Neural cell (in vitro differentiated cells): ENCODE data around the gene ENPEP. TPM values are rescaled to one million over a fixed set of nuclear protein-coding genes. Genes with fewer than 3 reads are reported as not detected.

ENCODE experiments used
- H2AFZ ChIP-seq: fragments of 200-600, 300-800 bp; sonication (generic), shearing (Covaris generic); 2 replicates; pipeline ENCODE4 v1.6.0; 2014; ENCODE audit warnings: low read depth, mild to moderate bottlenecking, antibody characterized with exemption, low read length, moderate library complexity
- H3F3A ChIP-seq: fragments of 200-600 bp; shearing (Covaris generic); 2 replicates; pipeline ENCODE4 v1.6.1; 2016; ENCODE audit warnings: mild to moderate bottlenecking, moderate library complexity, mixed read lengths, antibody characterized with exemption, low read length; ENCODE audit not compliant: insufficient read depth, poor library complexity, severe bottlenecking
- H3K27ac ChIP-seq: fragments of 200-600, 300-800 bp; sonication (generic), shearing (Covaris generic); 2 replicates; pipeline ENCODE4 v1.5.1; 2014; ENCODE audit warnings: mild to moderate bottlenecking, low read length, moderate library complexity
- H3K27me3 ChIP-seq: fragments of 300-800, 200-600 bp; sonication (generic), shearing (Covaris generic); 2 replicates; pipeline ENCODE4 v1.6.0; 2014; ENCODE audit warnings: mild to moderate bottlenecking, low read depth, low read length, moderate library complexity; ENCODE audit not compliant: insufficient read depth
- H3K36me3 ChIP-seq: fragments of 300-800, 200-600 bp; sonication (generic), shearing (Covaris generic); 2 replicates; pipeline ENCODE4 v1.5.1; 2014; ENCODE audit warnings: mild to moderate bottlenecking, antibody characterized with exemption, low read length, moderate library complexity; ENCODE audit not compliant: insufficient read depth
- H3K4me2 ChIP-seq: fragments of 300-800, 200-600 bp; sonication (generic), shearing (Covaris generic); 2 replicates; pipeline ENCODE4 v1.6.0; 2014; ENCODE audit warnings: mild to moderate bottlenecking, low read length
- H3K4me3 ChIP-seq: fragments of 300-800, 200-600 bp; sonication (generic), shearing (Covaris generic); 2 replicates; pipeline ENCODE4 v1.5.1; 2014; ENCODE audit warnings: mild to moderate bottlenecking, low read length, moderate library complexity
- H3K79me2 ChIP-seq: fragments of 200-600 bp; shearing (Covaris generic); replicated peaks from 2 replicates; pipeline ENCODE4 v1.6.0; 2014; ENCODE audit warnings: mild to moderate bottlenecking, low read length, moderate library complexity; ENCODE audit not compliant: insufficient read depth
- H3K9ac ChIP-seq: fragments of 300-800, 200-600 bp; sonication (generic), shearing (Covaris generic); 2 replicates; pipeline ENCODE4 v1.6.1; 2016; ENCODE audit warnings: mild to moderate bottlenecking, low read length, mixed read lengths
- H3K9me2 ChIP-seq: fragments of 200-600 bp; shearing (Covaris generic); 2 replicates; pipeline ENCODE4 v1.6.1; 2016; ENCODE audit warnings: mild to moderate bottlenecking, low read length, mixed read lengths; ENCODE audit not compliant: insufficient read depth
- H3K9me3 ChIP-seq: fragments of 200-600, 300-800 bp; sonication (generic), shearing (Covaris generic); 2 replicates; pipeline ENCODE4 v1.6.1; 2016; ENCODE audit warnings: mild to moderate bottlenecking, mixed run types, low read length, moderate library complexity, mixed read lengths
- H4K20me1 ChIP-seq: fragments of 200-600 bp; shearing (Covaris generic); 2 replicates; pipeline ENCODE4 v1.6.1; 2016; ENCODE audit warnings: mild to moderate bottlenecking, mixed run types; ENCODE audit not compliant: insufficient read depth
- CTCF ChIP-seq: fragments of 450-650 bp; IDR thresholded peaks from 2 replicates; pipeline ENCODE4 v1.5.1; 2014; ENCODE audit warnings: antibody characterized with exemption, mild to moderate bottlenecking, moderate library complexity; ENCODE audit not compliant: poor library complexity, severe bottlenecking
- EP300 ChIP-seq: fragments of 450-650 bp; conservative IDR thresholded peaks from 2 replicates; pipeline ENCODE4 v1.6.1; 2014; ENCODE audit warnings: antibody characterized with exemption, mild to moderate bottlenecking, moderate library complexity; ENCODE audit not compliant: poor library complexity, severe bottlenecking
- EZH2 ChIP-seq: fragments of 200-600, 300-800 bp; shearing (Covaris generic), sonication (generic); IDR thresholded peaks from 2 replicates; pipeline ENCODE4 v1.6.1; 2014; ENCODE audit warnings: antibody characterized with exemption, low read length, borderline replicate concordance, mild to moderate bottlenecking; ENCODE audit not compliant: insufficient read depth, poor library complexity, severe bottlenecking
- MXI1 ChIP-seq: fragments of 450-650 bp; conservative IDR thresholded peaks from 2 replicates; pipeline ENCODE4 v1.6.1; 2014; ENCODE audit warnings: antibody characterized with exemption, mild to moderate bottlenecking; ENCODE audit not compliant: poor library complexity, severe bottlenecking
- POLR2AphosphoS5 ChIP-seq: IDR thresholded peaks from 2 replicates; pipeline ENCODE4 v1.6.1; 2012
- RAD21 ChIP-seq: fragments of 450-650 bp; conservative IDR thresholded peaks from 2 replicates; pipeline ENCODE4 v1.6.1; 2014; ENCODE audit warnings: antibody characterized with exemption, mild to moderate bottlenecking, moderate library complexity
- REST ChIP-seq: IDR thresholded peaks from 2 replicates; pipeline ENCODE4 v1.6.1; 2012; ENCODE audit warnings: borderline replicate concordance
- SMC3 ChIP-seq: fragments of 450-650 bp; conservative IDR thresholded peaks from 2 replicates; pipeline ENCODE4 v1.6.1; 2014; ENCODE audit warnings: antibody characterized with exemption, mild to moderate bottlenecking, moderate library complexity; ENCODE audit not compliant: poor library complexity
- TAF1 ChIP-seq: IDR thresholded peaks from 2 replicates; pipeline ENCODE4 v1.6.1; 2012; ENCODE audit warnings: low read depth
- polyA plus RNA-seq: library from polyadenylated mRNA; depleted of rRNA; stranded (reverse); fragments of >200 nt; gene quantifications from 2 replicates; pipeline ENCODE4 v1.2.3, GENCODE V29; 2014

ENPEP gene
- polyA plus RNA-seq, 1 donor from 2014 or later = 0.06 TPM

GRCh38 chr4:110510277-110510676 lies 34.3 kb downstream of the ENPEP start:
- Histone ChIP-seq H3K4me3 (no peak overlapping the region), H3K36me3 (no peaks in the 10 kb centered on the region), H3K79me2 (no peaks in the 10 kb centered on the region), H3K9me3 (no peaks in the 10 kb centered on the region), H3K27me3 (no peaks in the 10 kb centered on the region), H3K27ac (no peak overlapping the region), H4K20me1 (no peaks in the 10 kb centered on the region), H2AFZ (no peak overlapping the region), H3F3A (no peaks in the 10 kb centered on the region), H3K4me2 (no peak overlapping the region), H3K9me2 (no peaks in the 10 kb centered on the region), H3K9ac (no peak overlapping the region)
- TF ChIP-seq MXI1 = no peak
- TF ChIP-seq EP300 = no peak
- TF ChIP-seq EZH2 = no peak
- TF ChIP-seq CTCF = no peak
- TF ChIP-seq RAD21 = no peak
- TF ChIP-seq REST = no peak
- no peak for TF ChIP-seq TAF1

GRCh38 chr4:110510955-110511544 lies 35.1 kb downstream of the ENPEP start:
- Histone ChIP-seq H3K4me3 (no peak overlapping the region), H2AFZ (no peak overlapping the region), H3K79me2 (no peaks in the 10 kb centered on the region), H3F3A (no peaks in the 10 kb centered on the region), H3K36me3 (no peaks in the 10 kb centered on the region), H3K27ac (no peak overlapping the region), H4K20me1 (no peaks in the 10 kb centered on the region), H3K9me2 (no peaks in the 10 kb centered on the region), H3K4me2 (no peak overlapping the region), H3K27me3 (no peaks in the 10 kb centered on the region), H3K9me3 (no peaks in the 10 kb centered on the region), H3K9ac (no peak overlapping the region)
- no peak for TF ChIP-seq EZH2
- peak; percentile 77 for TF ChIP-seq CTCF
- TF ChIP-seq RAD21 = peak; percentile 77
- TF ChIP-seq POLR2AphosphoS5 = no peak
- TF ChIP-seq TAF1 = no peak
- TF ChIP-seq EP300 = no peak
- no peak for TF ChIP-seq REST
- peak; percentile 79 for TF ChIP-seq SMC3
- no peak for TF ChIP-seq MXI1
